SK-N-SH (cell line): ENCODE results near the gene TSSC4. TPM values are rescaled to one million over a fixed set of nuclear protein-coding genes. Genes with fewer than 3 reads are reported as not detected.

Source experiments
- CTCF ChIA-PET: fragments of 300-600, 350-600 bp; formaldehyde crosslinking; extraction: SDS; loops from one replicate; lab custom pipeline; 2021; lab: Yijun Ruan, JAX
- POLR2A ChIA-PET: fragments of 350-600 bp; sonication (Branson Sonifier 250); formaldehyde crosslinking; extraction: SDS; loops from one replicate; lab custom pipeline; 2020; ENCODE audit warnings: antibody characterized with exemption, inconsistent platforms; lab: Yijun Ruan, JAX
- DNase-seq: peaks from one replicate; pipeline ENCODE4 v3.0.0; 2012
- H2AFZ ChIP-seq: fragments of 200-600 bp; sonication (generic); 2 replicates; pipeline ENCODE4 v1.8.1; 2016; ENCODE audit warnings: antibody characterized with exemption, mild to moderate bottlenecking, low read depth
- H3F3A ChIP-seq: fragments of 200-600 bp; sonication (generic); replicated peaks from 2 replicates; pipeline ENCODE3; 2016; ENCODE audit warnings: antibody characterized with exemption, mild to moderate bottlenecking; ENCODE audit not compliant: insufficient read depth
- H3K27ac ChIP-seq, 2 experiments: fragments of 200-500 bp in 1 of 2; fragments of 200-600 bp in 1 of 2; sonication (Bioruptor generic) in 1 of 2; sonication (generic), shearing (Covaris generic) in 1 of 2; 2 replicates each; pipeline versions ENCODE4 v1.5.1 to v1.6.1; 2014 to 2016; ENCODE audit warnings: low read depth in 2 of 2, inconsistent platforms in 1 of 2, low read length in 1 of 2, mild to moderate bottlenecking in 1 of 2, mixed read lengths in 1 of 2
- H3K27me3 ChIP-seq: fragments of 200-600 bp; sonication (generic), shearing (Covaris generic); 2 replicates; pipeline ENCODE4 v1.6.1; 2016; ENCODE audit warnings: mixed run types; ENCODE audit not compliant: insufficient read depth
- H3K36me3 ChIP-seq, 2 experiments: fragments of 200-500 bp in 1 of 2; fragments of 200-600 bp in 1 of 2; sonication (Bioruptor generic) in 1 of 2; sonication (generic) in 1 of 2; replicated peaks in 1 of 2; 2 replicates each; pipeline versions ENCODE3 to v1.5.1; 2014 to 2016; ENCODE audit warnings: low read length in 1 of 2, mild to moderate bottlenecking in 1 of 2; ENCODE audit not compliant: insufficient read depth in 2 of 2, control insufficient read depth in 1 of 2
- H3K4me1 ChIP-seq, 2 experiments: fragments of 200-500 bp in 1 of 2; fragments of 200-600 bp in 1 of 2; sonication (Bioruptor generic) in 1 of 2; sonication (generic), shearing (Covaris generic) in 1 of 2; 2 replicates each; pipeline versions ENCODE4 v1.5.1 to v1.6.1; 2014 to 2016; ENCODE audit warnings: low read depth in 1 of 2, low read length in 1 of 2, mixed run types in 1 of 2; ENCODE audit not compliant: insufficient read depth in 2 of 2, control insufficient read depth in 1 of 2
- H3K4me2 ChIP-seq: fragments of 200-600 bp; sonication (generic), shearing (Covaris generic); 2 replicates; pipeline ENCODE4 v1.6.1; 2017; ENCODE audit warnings: mixed run types
- H3K4me3 ChIP-seq, 2 experiments: fragments of 200-500 bp in 1 of 2; fragments of 200-600 bp in 1 of 2; sonication (Bioruptor generic) in 1 of 2; sonication (generic), shearing (Covaris generic) in 1 of 2; 2 replicates each; pipeline versions ENCODE4 v1.5.1 to v1.8.1; 2014 to 2016; ENCODE audit warnings: low read depth in 2 of 2, inconsistent platforms in 1 of 2, low read length in 1 of 2, mild to moderate bottlenecking in 1 of 2, mixed read lengths in 1 of 2, moderate library complexity in 1 of 2
- H3K79me2 ChIP-seq: fragments of 200-600 bp; sonication (generic); 2 replicates; pipeline ENCODE4 v1.8.1; 2017; ENCODE audit warnings: mild to moderate bottlenecking; ENCODE audit not compliant: insufficient read depth
- H3K9ac ChIP-seq: fragments of 200-600 bp; sonication (generic); 2 replicates; pipeline ENCODE4 v1.6.1; 2017; ENCODE audit warnings: mixed run types
- H3K9me2 ChIP-seq: fragments of 200-600 bp; sonication (generic); 2 replicates; pipeline ENCODE4 v1.6.1; 2017; ENCODE audit warnings: mixed run types
- H3K9me3 ChIP-seq: fragments of 200-600 bp; sonication (generic); 2 replicates; pipeline ENCODE4 v1.6.1; 2017; ENCODE audit warnings: mixed run types, mild to moderate bottlenecking, moderate library complexity
- H4K20me1 ChIP-seq: fragments of 200-600 bp; sonication (generic); 2 replicates; pipeline ENCODE4 v1.6.1; 2017; ENCODE audit warnings: mild to moderate bottlenecking, mixed run types; ENCODE audit not compliant: insufficient read depth
- EZH2phosphoT487 ChIP-seq: fragments of 200-600 bp; sonication (generic); IDR thresholded peaks from 2 replicates; pipeline ENCODE4 v1.6.1; 2017; ENCODE audit warnings: low read depth, mixed run types, mild to moderate bottlenecking, antibody characterized with exemption, moderate library complexity, borderline replicate concordance
- FOXJ3 ChIP-seq: sonication (generic); formaldehyde crosslinking; IDR thresholded peaks from 2 replicates; pipeline ENCODE4 v1.5.1; 2020; ENCODE audit warnings: mild to moderate bottlenecking, missing genetic modification reagents
- FOXM1 ChIP-seq: IDR thresholded peaks from 2 replicates; pipeline ENCODE4 v1.4.0; 2012; ENCODE audit warnings: low read depth, mild to moderate bottlenecking
- GABPA ChIP-seq: IDR thresholded peaks from 2 replicates; pipeline ENCODE4 v1.4.0; 2012; ENCODE audit warnings: low read depth, mild to moderate bottlenecking
- GATA2 ChIP-seq: sonication (generic); formaldehyde crosslinking; IDR thresholded peaks from 2 replicates; pipeline ENCODE4 v1.5.0; 2020; ENCODE audit warnings: mild to moderate bottlenecking, missing genetic modification reagents
- NFIC ChIP-seq: IDR thresholded peaks from 2 replicates; pipeline ENCODE4 v1.4.0; 2012; ENCODE audit warnings: borderline replicate concordance
- RAD21 ChIP-seq: IDR thresholded peaks from 2 replicates; pipeline ENCODE4 v1.6.1; 2012; ENCODE audit warnings: mild to moderate bottlenecking, low read length
- RCOR1 ChIP-seq: fragments of 150-350 bp; IDR thresholded peaks from 2 replicates; pipeline ENCODE4 v1.6.1; 2017; ENCODE audit warnings: antibody characterized with exemption, low read length
- RFX5 ChIP-seq: IDR thresholded peaks from 2 replicates; pipeline ENCODE4 v1.6.1; 2012; ENCODE audit warnings: mild to moderate bottlenecking, improper control_type of control experiment, low read length
- TCF12 ChIP-seq: IDR thresholded peaks from 2 replicates; pipeline ENCODE4 v1.4.0; 2012
- TEAD4 ChIP-seq: IDR thresholded peaks from 2 replicates; pipeline ENCODE4 v1.4.0; 2012; ENCODE audit warnings: mild to moderate bottlenecking, borderline replicate concordance; ENCODE audit not compliant: insufficient read depth
- USF1 ChIP-seq: IDR thresholded peaks from 2 replicates; pipeline ENCODE4 v1.4.0; 2012; ENCODE audit warnings: low read depth, borderline replicate concordance
- USF2 ChIP-seq: fragments of 150-350 bp; IDR thresholded peaks from 2 replicates; pipeline ENCODE4 v1.6.1; 2017; ENCODE audit warnings: antibody characterized with exemption, low read length, low read depth, borderline replicate concordance
- WGBS: methylation state at CpG from one replicate; pipeline ENCODE4 v1.1.6; 2017; ENCODE audit warnings: low lambda C conversion rate; 5-methylcytosine and 5-hydroxymethylcytosine counted together
- polyA plus RNA-seq, 3 experiments: library from polyadenylated mRNA; depleted of rRNA; stranded (reverse); fragments of >200 nt; gene quantifications; 2 replicates each; pipeline ENCODE4 v1.2.3, GENCODE V29; 2012
- TF ChIP-seq, protein P1 (sequence below): fragments of 200-600 bp; sonication (generic); IDR thresholded peaks from 2 replicates; pipeline ENCODE4 v1.6.1; 2017; ENCODE audit warnings: antibody characterized with exemption, mild to moderate bottlenecking, moderate library complexity

The TSSC4 gene
- polyA plus RNA-seq, 1 of the 3 experiments (the other 2 are of a cell fraction) = 45.1 TPM

DNA sequence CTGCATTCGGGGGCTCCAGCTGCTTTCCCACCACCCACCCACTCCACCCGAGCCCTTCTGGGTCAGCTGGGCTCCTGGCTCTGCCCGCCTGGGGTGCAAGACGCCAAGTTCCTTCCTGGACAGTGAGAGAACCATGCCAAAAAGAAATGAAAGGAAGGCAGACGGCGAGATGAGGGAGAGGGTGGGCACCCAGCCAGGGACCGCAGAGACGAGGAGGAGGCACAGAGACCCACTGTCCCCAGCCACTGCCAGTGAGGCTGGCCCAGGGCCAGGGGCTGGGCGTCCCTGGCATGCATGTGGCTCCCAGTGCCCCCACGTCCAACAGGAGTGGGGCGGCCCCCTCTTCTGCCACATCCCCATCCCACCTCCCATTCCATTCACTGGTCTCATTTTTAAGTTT, 34.3 kb upstream of the TSSC4 start:
- CTCF ChIA-PET = interaction anchor here (1.2 to 1.4 kb wide), 3 partner anchors 13 to 61 kb away, joined by 3 to 5 read pairs (median 3); no protein-coding TSS in a partner anchor
- POLR2A ChIA-PET = interaction anchor here (1.1 to 1.4 kb wide), 2 partner anchors 11 to 12 kb away, joined by 3 to 6 read pairs; partner anchors contain the start of gene CD81

GRCh38 chr11:2366733-2367132, 33.8 kb upstream of the TSSC4 start:
- peaks cover 0 to 6% of the 10 kb centered on the region in 2 experiments; a peak in 1 of 4 replicates for H3K4me1 ChIP-seq
- H3K27ac ChIP-seq = no peak overlapping the region
- no peaks in the 10 kb centered on the region for H3K27me3 ChIP-seq
- no peak for DNase-seq
- no peak overlapping the region for H3K4me2 ChIP-seq
- ChIA-PET CTCF (interaction anchor here (0.8 to 1.4 kb wide), 4 partner anchors 12 to 62 kb away, joined by 3 to 5 read pairs (median 3); no protein-coding TSS in a partner anchor), POLR2A (interaction anchor here (1.1 to 1.4 kb wide), 2 partner anchors 10 to 11 kb away, joined by 3 to 6 read pairs; partner anchors contain the start of gene CD81)
- 73% methylated on average over 4 of the region's 7 CpGs for whole genome bisulfite sequencing
- no peaks in the 10 kb centered on the region for H3F3A ChIP-seq
- H3K9ac ChIP-seq = no peak overlapping the region
- H3K4me3 ChIP-seq = no peak overlapping the region
- H3K79me2 ChIP-seq = no peaks in the 10 kb centered on the region
- H3K9me2 ChIP-seq = no peaks in the 10 kb centered on the region
- no peak overlapping the region for H2AFZ ChIP-seq
- TF ChIP-seq RFX5 = no peak
- no peaks in the 10 kb centered on the region for H3K9me3 ChIP-seq
- H4K20me1 ChIP-seq = no peaks in the 10 kb centered on the region
- no peaks in the 10 kb centered on the region for H3K36me3 ChIP-seq

More for the DNA sequence above, 34.3 kb upstream of the TSSC4 start:
- no peak overlapping the region for H3K4me3 ChIP-seq
- no peaks in the 10 kb centered on the region for H3K9me3 ChIP-seq
- no peaks in the 10 kb centered on the region for H3K79me2 ChIP-seq
- peaks cover 0 to 6% of the 10 kb centered on the region in 2 experiments; a peak in 1 of 4 replicates for H3K4me1 ChIP-seq
- H3K4me2 ChIP-seq = no peak overlapping the region
- no peaks in the 10 kb centered on the region for H4K20me1 ChIP-seq
- no peaks in the 10 kb centered on the region for H3K9me2 ChIP-seq
- WGBS = 26% methylated on average over 8 of the region's 11 CpGs
- TF ChIP-seq NFIC = peak; percentile 64
- TF ChIP-seq EZH2phosphoT487 = no peak
- no peak overlapping the region for H2AFZ ChIP-seq
- no peak overlapping the region for H3K9ac ChIP-seq
- DNase-seq = no peak
- no peaks in the 10 kb centered on the region for H3K36me3 ChIP-seq
- no peak overlapping the region for H3K27ac ChIP-seq
- no peaks in the 10 kb centered on the region for H3K27me3 ChIP-seq
- H3F3A ChIP-seq = no peaks in the 10 kb centered on the region

DNA sequence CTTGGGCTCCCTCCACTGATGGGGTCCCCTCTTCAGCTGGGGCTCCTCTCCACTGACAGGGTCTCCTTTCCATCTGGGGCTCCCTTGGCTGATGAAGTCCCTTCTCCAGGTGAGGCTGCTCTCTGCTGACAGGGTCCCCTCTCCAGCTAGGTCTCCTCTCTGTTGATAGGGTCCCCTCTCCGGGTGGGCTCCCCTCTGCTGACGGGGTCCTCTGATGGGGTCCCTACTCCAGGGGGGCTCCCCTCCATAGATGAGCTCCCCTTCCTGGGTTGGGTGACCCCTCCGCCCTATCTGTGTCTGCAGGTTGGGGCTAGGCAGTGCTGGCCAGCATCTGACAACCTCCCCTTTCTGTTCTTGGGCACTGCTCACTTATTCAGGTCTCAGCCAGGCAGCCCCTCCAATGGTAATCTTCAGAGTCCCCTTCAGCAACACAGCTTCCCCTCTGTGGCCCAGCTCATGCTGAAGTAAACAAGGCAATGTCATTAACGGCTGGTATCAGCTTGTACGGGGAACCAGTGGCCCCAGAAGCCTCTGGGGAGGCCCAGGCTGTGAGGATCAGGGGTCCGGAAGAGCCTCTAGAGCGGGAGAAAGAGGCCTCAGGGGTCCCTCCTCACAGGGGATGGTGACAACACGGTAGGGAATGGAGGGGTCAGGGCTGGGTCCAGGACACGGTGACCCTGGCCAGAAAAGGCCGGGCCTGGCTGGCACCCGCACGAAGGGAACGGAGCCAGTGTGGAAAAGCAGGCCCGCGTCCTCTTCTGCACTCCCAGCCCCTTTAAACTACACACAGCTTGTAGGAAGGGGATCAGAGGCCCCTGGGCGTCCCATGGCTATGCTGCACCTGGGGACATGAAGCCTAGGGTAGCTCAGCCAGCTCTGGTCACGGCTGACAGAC, 33.0 kb upstream of the TSSC4 start:
- H3K36me3 ChIP-seq = no peaks in the 10 kb centered on the region
- H3F3A ChIP-seq = no peaks in the 10 kb centered on the region
- H3K9me2 ChIP-seq = no peaks in the 10 kb centered on the region
- H3K9me3 ChIP-seq = no peaks in the 10 kb centered on the region
- no peaks in the 10 kb centered on the region for H3K79me2 ChIP-seq
- H3K9ac ChIP-seq = no peak overlapping the region
- H3K4me2 ChIP-seq = no peak overlapping the region
- DNase-seq = no peak
- ChIA-PET POLR2A (interaction anchor here (1.1 to 1.4 kb wide), 2 partner anchors 9 to 10 kb away, joined by 3 to 6 read pairs; partner anchors contain the start of gene CD81), CTCF (interaction anchor here (0.8 to 1.4 kb wide), 4 partner anchors 11 to 63 kb away, joined by 3 to 5 read pairs (median 3); no protein-coding TSS in a partner anchor)
- no peak overlapping the region for H2AFZ ChIP-seq
- H3K4me1 ChIP-seq = peaks cover 0 to 6% of the 10 kb centered on the region in 2 experiments; a peak in 1 of 4 replicates
- WGBS = 75% methylated on average over 10 of the region's 17 CpGs
- H3K27me3 ChIP-seq = no peaks in the 10 kb centered on the region
- no peak overlapping the region for H3K4me3 ChIP-seq
- H3K27ac ChIP-seq = no peak overlapping the region
- no peaks in the 10 kb centered on the region for H4K20me1 ChIP-seq
- TF ChIP-seq FOXJ3 (CRISPR knock-in tag) = no peak
- TF ChIP-seq GATA2 (CRISPR knock-in tag) = no peak
- TF ChIP-seq TEAD4 = no peak
- no peak for TF ChIP-seq RCOR1
- TF ChIP-seq GABPA = no peak
- no peak for TF ChIP-seq TCF12
- TF ChIP-seq RAD21 = no peak
- TF ChIP-seq USF1 = no peak
- no peak for TF ChIP-seq USF2
- no peak for TF ChIP-seq FOXM1
- TF ChIP-seq, protein P1, sequence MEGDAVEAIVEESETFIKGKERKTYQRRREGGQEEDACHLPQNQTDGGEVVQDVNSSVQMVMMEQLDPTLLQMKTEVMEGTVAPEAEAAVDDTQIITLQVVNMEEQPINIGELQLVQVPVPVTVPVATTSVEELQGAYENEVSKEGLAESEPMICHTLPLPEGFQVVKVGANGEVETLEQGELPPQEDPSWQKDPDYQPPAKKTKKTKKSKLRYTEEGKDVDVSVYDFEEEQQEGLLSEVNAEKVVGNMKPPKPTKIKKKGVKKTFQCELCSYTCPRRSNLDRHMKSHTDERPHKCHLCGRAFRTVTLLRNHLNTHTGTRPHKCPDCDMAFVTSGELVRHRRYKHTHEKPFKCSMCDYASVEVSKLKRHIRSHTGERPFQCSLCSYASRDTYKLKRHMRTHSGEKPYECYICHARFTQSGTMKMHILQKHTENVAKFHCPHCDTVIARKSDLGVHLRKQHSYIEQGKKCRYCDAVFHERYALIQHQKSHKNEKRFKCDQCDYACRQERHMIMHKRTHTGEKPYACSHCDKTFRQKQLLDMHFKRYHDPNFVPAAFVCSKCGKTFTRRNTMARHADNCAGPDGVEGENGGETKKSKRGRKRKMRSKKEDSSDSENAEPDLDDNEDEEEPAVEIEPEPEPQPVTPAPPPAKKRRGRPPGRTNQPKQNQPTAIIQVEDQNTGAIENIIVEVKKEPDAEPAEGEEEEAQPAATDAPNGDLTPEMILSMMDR = no peak
- TF ChIP-seq NFIC = no peak
